ENCODE results near the gene DGKI.

The DGKI gene

GRCh38 chr7:137618748-137619147, 228.0 kb downstream of the DGKI start:
- Histone ChIP-seq H3K4me3 (ENCODE audit: low read length) (no peak overlapping the region), H3K27ac (ENCODE audit: low read length) (no peak overlapping the region), H3K36me3 (replicated peaks; ENCODE audit: low read depth, low read length) (no peaks in the 10 kb centered on the region), H3K27me3 (ENCODE audit: low read depth, low read length) (peaks cover 3% of the 10 kb centered on the region), H2AFZ (ENCODE audit: low read depth, low read length) (no peak overlapping the region), H3K9me3 (ENCODE audit: insufficient read depth, low read length) (no peaks in the 10 kb centered on the region), H4K20me1 (ENCODE audit: insufficient read depth, low read length) (no peaks in the 10 kb centered on the region), H3K4me2 (ENCODE audit: low read length) (no peak overlapping the region), H3K9ac (ENCODE audit: low read length) (no peak overlapping the region), H3K79me2 (ENCODE audit: low read length) (no peaks in the 10 kb centered on the region), H3K4me1 (ENCODE audit: low read length) (no peaks in the 10 kb centered on the region)
- TF ChIP-seq CTCF (IDR thresholded peaks at IDR 0.05; ENCODE audit: low read depth, low read length) (no peak), EZH2phosphoT487 (IDR thresholded peaks at IDR 0.05; ENCODE audit: low read depth) (no peak)

- H3K4me2 ChIP-seq (ENCODE audit: low read length) = no peak overlapping the region
- H3K9me3 ChIP-seq (ENCODE audit: insufficient read depth, low read length) = no peaks in the 10 kb centered on the region
- no peaks in the 10 kb centered on the region for H3K4me1 ChIP-seq (ENCODE audit: low read length)
- H3K4me3 ChIP-seq (ENCODE audit: low read length) = no peak overlapping the region
- H3K79me2 ChIP-seq (ENCODE audit: low read length) = no peaks in the 10 kb centered on the region
- no peak overlapping the region for H3K9ac ChIP-seq (ENCODE audit: low read length)
- TF ChIP-seq EZH2phosphoT487 (IDR thresholded peaks at IDR 0.05; ENCODE audit: low read depth) (no peak), CTCF (IDR thresholded peaks at IDR 0.05; ENCODE audit: low read depth, low read length) (no peak)
- H2AFZ ChIP-seq (ENCODE audit: low read depth, low read length) = no peak overlapping the region
- H3K27me3 ChIP-seq (ENCODE audit: low read depth, low read length) = peaks cover 46% of the 10 kb centered on the region
- H3K36me3 ChIP-seq (replicated peaks; ENCODE audit: low read depth, low read length) = no peaks in the 10 kb centered on the region
- no peak overlapping the region for H3K27ac ChIP-seq (ENCODE audit: low read length)
- no peaks in the 10 kb centered on the region for H4K20me1 ChIP-seq (ENCODE audit: insufficient read depth, low read length)
Observed at GRCh38 chr7:137613006-137613525, 233.7 kb downstream of the DGKI start.

- Histone ChIP-seq H3K9me3 (ENCODE audit: insufficient read depth, low read length) (no peaks in the 10 kb centered on the region), H3K36me3 (replicated peaks; ENCODE audit: low read depth, low read length) (no peaks in the 10 kb centered on the region), H3K4me3 (ENCODE audit: low read length) (no peak overlapping the region), H4K20me1 (ENCODE audit: insufficient read depth, low read length) (no peaks in the 10 kb centered on the region), H3K27me3 (ENCODE audit: low read depth, low read length) (peaks cover 55% of the 10 kb centered on the region), H3K27ac (ENCODE audit: low read length) (no peak overlapping the region), H3K9ac (ENCODE audit: low read length) (no peak overlapping the region), H2AFZ (ENCODE audit: low read depth, low read length) (no peak overlapping the region), H3K79me2 (ENCODE audit: low read length) (no peaks in the 10 kb centered on the region), H3K4me1 (ENCODE audit: low read length) (no peaks in the 10 kb centered on the region), H3K4me2 (ENCODE audit: low read length) (no peak overlapping the region)
- TF ChIP-seq CTCF (IDR thresholded peaks at IDR 0.05; ENCODE audit: low read depth, low read length) (no peak), EZH2phosphoT487 (IDR thresholded peaks at IDR 0.05; ENCODE audit: low read depth) (no peak)
Observed at GRCh38 chr7:137611606-137612005, 235.2 kb downstream of the DGKI start.

- H3K9me3 ChIP-seq (ENCODE audit: insufficient read depth, low read length) = no peaks in the 10 kb centered on the region
- H3K4me1 ChIP-seq (ENCODE audit: low read length) = no peaks in the 10 kb centered on the region
- H3K9ac ChIP-seq (ENCODE audit: low read length) = no peak overlapping the region
- no peaks in the 10 kb centered on the region for H3K36me3 ChIP-seq (replicated peaks; ENCODE audit: low read depth, low read length)
- peaks cover 58% of the 10 kb centered on the region for H3K27me3 ChIP-seq (ENCODE audit: low read depth, low read length)
- H3K4me2 ChIP-seq (ENCODE audit: low read length) = no peak overlapping the region
- H2AFZ ChIP-seq (ENCODE audit: low read depth, low read length) = no peak overlapping the region
- H3K79me2 ChIP-seq (ENCODE audit: low read length) = no peaks in the 10 kb centered on the region
- no peak overlapping the region for H3K27ac ChIP-seq (ENCODE audit: low read length)
- no peak overlapping the region for H3K4me3 ChIP-seq (ENCODE audit: low read length)
- TF ChIP-seq EZH2phosphoT487 (IDR thresholded peaks at IDR 0.05; ENCODE audit: low read depth) (no peak), CTCF (IDR thresholded peaks at IDR 0.05; ENCODE audit: low read depth, low read length) (no peak)
- H4K20me1 ChIP-seq (ENCODE audit: insufficient read depth, low read length) = no peaks in the 10 kb centered on the region
Observed at GRCh38 chr7:137609500-137609899, 237.3 kb downstream of the DGKI start.
